ENCODE results near the gene TEX36. TPM values are rescaled to one million over a fixed set of nuclear protein-coding genes. Genes with fewer than 3 reads are reported as not detected.
"Not testable (repeated sequence)": the region's sequence is repeated elsewhere in the genome, so short reads cannot be mapped to it uniquely, and the experiment has no call there.

The TEX36 gene
- total RNA-seq, 1 experiment from 2014 or later: not detected

DNA sequence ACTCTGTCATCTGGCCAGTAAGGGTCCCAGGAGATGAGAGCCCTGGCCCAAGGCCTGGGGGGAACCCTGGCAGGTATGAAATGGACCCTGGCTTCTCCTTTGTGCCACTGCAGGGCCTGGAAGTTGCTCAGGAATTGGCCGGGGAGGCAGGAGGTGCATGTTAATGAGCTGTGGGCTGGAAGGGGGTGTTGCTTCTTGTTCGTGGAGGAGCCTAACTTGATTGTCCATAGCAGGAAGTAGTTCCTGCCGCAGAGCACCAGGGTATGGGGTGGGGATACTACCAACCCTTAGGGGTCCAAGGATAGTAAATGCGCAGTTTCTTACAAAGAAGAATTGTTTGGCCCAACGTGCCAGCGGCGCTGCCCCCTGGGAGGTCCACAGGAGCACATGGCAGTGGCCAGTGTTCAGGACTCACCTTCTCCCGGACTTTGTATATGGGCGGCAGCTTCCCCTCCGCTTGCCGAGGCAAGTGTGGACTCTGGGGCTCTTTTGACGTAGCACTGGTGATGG lies 21.5 kb downstream of the TEX36 start:
- H3K4me1 Mint-ChIP-seq (ENCODE audit: low read depth, unreplicated experiment): no peaks in the 10 kb centered on the region
- no peak overlapping the region for H3K4me3 Mint-ChIP-seq (ENCODE audit: low read depth, unreplicated experiment)
- H3K9me3 Mint-ChIP-seq (ENCODE audit: low read depth, unreplicated experiment): no peaks in the 10 kb centered on the region
- H3K36me3 Mint-ChIP-seq (ENCODE audit: insufficient read depth, unreplicated experiment): no peaks in the 10 kb centered on the region
- CTCF ChIA-PET: no interaction called here
- intact Hi-C loops (cut with micrococcal nuclease; ENCODE audit: unreplicated experiment): no loop called here
- H3K27ac Mint-ChIP-seq (ENCODE audit: unreplicated experiment): no peak overlapping the region
- no peak for DNase-seq
- no TSS peak for BruUV-seq (replicated peaks)
- TF ChIP-seq, protein P1, sequence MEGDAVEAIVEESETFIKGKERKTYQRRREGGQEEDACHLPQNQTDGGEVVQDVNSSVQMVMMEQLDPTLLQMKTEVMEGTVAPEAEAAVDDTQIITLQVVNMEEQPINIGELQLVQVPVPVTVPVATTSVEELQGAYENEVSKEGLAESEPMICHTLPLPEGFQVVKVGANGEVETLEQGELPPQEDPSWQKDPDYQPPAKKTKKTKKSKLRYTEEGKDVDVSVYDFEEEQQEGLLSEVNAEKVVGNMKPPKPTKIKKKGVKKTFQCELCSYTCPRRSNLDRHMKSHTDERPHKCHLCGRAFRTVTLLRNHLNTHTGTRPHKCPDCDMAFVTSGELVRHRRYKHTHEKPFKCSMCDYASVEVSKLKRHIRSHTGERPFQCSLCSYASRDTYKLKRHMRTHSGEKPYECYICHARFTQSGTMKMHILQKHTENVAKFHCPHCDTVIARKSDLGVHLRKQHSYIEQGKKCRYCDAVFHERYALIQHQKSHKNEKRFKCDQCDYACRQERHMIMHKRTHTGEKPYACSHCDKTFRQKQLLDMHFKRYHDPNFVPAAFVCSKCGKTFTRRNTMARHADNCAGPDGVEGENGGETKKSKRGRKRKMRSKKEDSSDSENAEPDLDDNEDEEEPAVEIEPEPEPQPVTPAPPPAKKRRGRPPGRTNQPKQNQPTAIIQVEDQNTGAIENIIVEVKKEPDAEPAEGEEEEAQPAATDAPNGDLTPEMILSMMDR (IDR thresholded peaks at IDR 0.05; ENCODE audit: unreplicated experiment): no peak
- H3K27me3 Mint-ChIP-seq (ENCODE audit: unreplicated experiment): peaks cover 27% of the 10 kb centered on the region

DNA sequence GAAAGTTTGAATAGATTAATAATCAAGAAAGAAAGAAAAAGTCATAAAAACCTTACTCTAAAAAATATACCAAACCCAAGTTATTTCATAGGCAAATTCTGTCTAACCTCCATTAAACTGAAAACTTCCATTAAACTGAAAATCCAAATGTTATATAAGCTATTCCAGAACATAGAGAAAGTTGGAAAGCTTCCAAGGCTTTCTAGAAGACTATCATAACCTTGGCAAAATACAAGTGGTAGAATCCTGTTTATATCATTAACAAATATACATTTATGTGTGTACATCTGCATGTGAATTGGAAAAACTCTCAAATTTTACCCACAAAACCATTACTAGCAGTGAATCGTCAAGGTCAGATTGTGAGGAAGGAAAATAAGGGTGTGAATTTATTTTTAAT lies 23.9 kb downstream of the TEX36 start:
- TF ChIP-seq, protein P1 (IDR thresholded peaks at IDR 0.05; ENCODE audit: unreplicated experiment): no peak
- intact Hi-C loops (cut with micrococcal nuclease; ENCODE audit: unreplicated experiment): no loop called here
- Mint-ChIP-seq H3K36me3 (ENCODE audit: insufficient read depth, unreplicated experiment) (no peaks in the 10 kb centered on the region), H3K9me3 (ENCODE audit: low read depth, unreplicated experiment) (no peaks in the 10 kb centered on the region), H3K27me3 (ENCODE audit: unreplicated experiment) (peaks cover 3% of the 10 kb centered on the region), H3K4me3 (ENCODE audit: low read depth, unreplicated experiment) (no peak overlapping the region), H3K4me1 (ENCODE audit: low read depth, unreplicated experiment) (no peaks in the 10 kb centered on the region), H3K27ac (ENCODE audit: unreplicated experiment) (no peak overlapping the region)
- no TSS peak for BruUV-seq (replicated peaks)
- CTCF ChIA-PET: no interaction called here
- DNase-seq: no peak

DNA sequence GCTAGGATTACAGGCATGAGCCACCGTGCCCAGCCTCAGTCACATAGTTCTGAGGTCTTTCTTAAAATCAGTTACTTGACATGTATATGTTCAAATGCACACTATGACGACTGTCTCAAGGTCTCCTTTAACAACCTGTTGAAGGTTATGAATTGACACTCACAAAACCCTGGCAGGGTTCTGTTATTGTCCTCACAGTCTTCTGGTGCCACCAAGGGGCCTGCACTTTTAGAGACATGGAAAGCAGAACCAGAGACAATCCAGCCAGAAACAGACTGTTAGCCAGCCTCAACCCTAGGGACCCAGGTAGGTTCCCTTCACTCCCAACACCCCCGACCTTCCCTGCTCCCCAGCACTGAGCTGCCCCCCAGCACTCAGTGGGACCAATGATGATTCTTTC lies 26.4 kb downstream of the TEX36 start:
- Mint-ChIP-seq H3K9me3 (ENCODE audit: low read depth, unreplicated experiment) (no peaks in the 10 kb centered on the region), H3K4me3 (ENCODE audit: low read depth, unreplicated experiment) (no peak overlapping the region), H3K27me3 (ENCODE audit: unreplicated experiment) (no peaks in the 10 kb centered on the region), H3K4me1 (ENCODE audit: low read depth, unreplicated experiment) (no peaks in the 10 kb centered on the region), H3K27ac (ENCODE audit: unreplicated experiment) (no peak overlapping the region), H3K36me3 (ENCODE audit: insufficient read depth, unreplicated experiment) (no peaks in the 10 kb centered on the region)
- no peak for DNase-seq
- no TSS peak for BruUV-seq (replicated peaks)
- intact Hi-C loops (cut with micrococcal nuclease; ENCODE audit: unreplicated experiment): no loop called here
- TF ChIP-seq, protein P1 (IDR thresholded peaks at IDR 0.05; ENCODE audit: unreplicated experiment): no peak
- CTCF ChIA-PET: interaction anchor here (0.6 kb wide), 1 partner anchor 100 kb away, joined by 3 read pairs; no protein-coding TSS in a partner anchor

DNA sequence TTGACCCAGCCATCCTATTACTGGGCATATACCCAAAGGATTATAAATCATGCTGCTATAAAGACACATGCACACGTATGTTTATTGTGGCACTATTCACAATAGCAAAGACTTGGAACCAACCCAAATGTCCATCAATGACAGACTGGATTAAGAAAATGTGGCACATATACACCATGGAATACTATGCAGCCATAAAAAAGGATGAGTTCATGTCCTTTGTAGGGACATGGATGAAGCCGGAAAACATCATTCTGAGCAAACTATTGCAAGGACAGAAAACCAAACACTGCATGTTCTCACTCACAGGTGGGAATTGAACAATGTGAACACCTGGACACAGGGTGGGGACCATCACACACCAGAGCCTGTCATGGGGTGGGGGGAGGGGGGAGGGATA lies 29.9 kb downstream of the TEX36 start:
- H3K9me3 Mint-ChIP-seq (ENCODE audit: low read depth, unreplicated experiment); intact Hi-C loops (cut with micrococcal nuclease; ENCODE audit: unreplicated experiment); BruUV-seq (replicated peaks); H3K4me3 Mint-ChIP-seq (ENCODE audit: low read depth, unreplicated experiment); CTCF ChIA-PET; H3K4me1 Mint-ChIP-seq (ENCODE audit: low read depth, unreplicated experiment); H3K27ac Mint-ChIP-seq (ENCODE audit: unreplicated experiment); H3K36me3 Mint-ChIP-seq (ENCODE audit: insufficient read depth, unreplicated experiment); DNase-seq: not testable (repeated sequence)
- peaks cover 18% of the 10 kb centered on the region for H3K27me3 Mint-ChIP-seq (ENCODE audit: unreplicated experiment)

DNA sequence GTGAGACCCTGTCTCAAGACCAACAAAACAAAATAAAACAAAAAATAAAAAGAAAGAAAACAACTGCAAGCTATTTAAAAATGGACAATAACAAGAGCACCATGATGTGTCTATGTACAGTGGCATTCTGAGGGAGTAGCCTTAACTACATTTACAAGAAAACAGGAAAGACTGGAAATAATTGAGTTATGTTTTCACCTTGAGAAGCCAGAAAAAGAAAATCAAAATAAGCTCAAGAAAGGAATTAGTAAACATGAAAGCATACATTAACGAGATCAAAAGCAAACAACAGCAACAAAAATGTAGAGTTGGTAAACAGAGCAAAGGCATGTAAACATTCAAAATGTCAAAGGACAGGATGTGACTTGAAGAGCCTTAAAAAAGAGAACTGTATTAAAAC lies 36.7 kb downstream of the TEX36 start:
- H3K27me3 Mint-ChIP-seq (ENCODE audit: unreplicated experiment): peaks cover 31% of the 10 kb centered on the region
- no peak overlapping the region for H3K27ac Mint-ChIP-seq (ENCODE audit: unreplicated experiment)
- no peaks in the 10 kb centered on the region for H3K36me3 Mint-ChIP-seq (ENCODE audit: insufficient read depth, unreplicated experiment)

More for the DNA sequence above, 36.7 kb downstream of the TEX36 start:
- Mint-ChIP-seq H3K4me1 (ENCODE audit: low read depth, unreplicated experiment) (no peaks in the 10 kb centered on the region), H3K9me3 (ENCODE audit: low read depth, unreplicated experiment) (no peaks in the 10 kb centered on the region), H3K4me3 (ENCODE audit: low read depth, unreplicated experiment) (no peak overlapping the region)
- CTCF ChIA-PET: no interaction called here
- no peak for DNase-seq
- TF ChIP-seq, protein P1 (IDR thresholded peaks at IDR 0.05; ENCODE audit: unreplicated experiment): no peak
- intact Hi-C loops (cut with micrococcal nuclease; ENCODE audit: unreplicated experiment): no loop called here
- BruUV-seq (replicated peaks): no TSS peak
